Endothelial cell of umbilical vein (primary cell): Measurements from ENCODE around the gene ITGB2. TPM values are rescaled to one million over a fixed set of nuclear protein-coding genes. Genes with fewer than 3 reads are reported as not detected.

ENCODE experiments used
- BruUV-seq: library from RNA; stranded (reverse); fragments of 400-500 nt; replicated peaks from 2 replicates; lab custom pipeline; 2021; lab: Mats Ljungman, UMichigan
- CTCF ChIA-PET: fragments of 300-600, 350-600 bp; sonication (Branson Sonifier 250); formaldehyde crosslinking; loops from one replicate; lab custom pipeline; 2021; ENCODE audit warnings: antibody characterized with exemption, inconsistent platforms; lab: Charles Lee
- POLR2A ChIA-PET: fragments of 300-600, 350-600 bp; sonication (Branson Sonifier 250); formaldehyde crosslinking; loops from one replicate; lab custom pipeline; 2021; ENCODE audit warnings: antibody characterized with exemption, inconsistent platforms; lab: Charles Lee
- DNase-seq: peaks from one replicate; pipeline ENCODE4 v3.0.0-alpha.2; 2011; ENCODE audit warnings: low read depth, low spot score
- FAIRE-seq: peaks from 2 replicates; lab custom pipeline; 2011; peaks lifted over from hg19 to GRCh38; lab: Jason Lieb, UNC
- H2AFZ ChIP-seq: 2 replicates; pipeline ENCODE4 v1.6.0; 2012; ENCODE audit warnings: low read depth, low read length, control low read depth, inconsistent platforms
- H3K27ac ChIP-seq: 2 replicates; pipeline ENCODE4 v1.5.1; 2011; ENCODE audit warnings: low read depth, mild to moderate bottlenecking, control low read depth, low read length, moderate library complexity; ENCODE audit not compliant: insufficient read depth
- H3K27me3 ChIP-seq, 2 experiments: 2 replicates each; pipeline versions ENCODE4 v1.6.0 to v1.6.1; 2011; ENCODE audit warnings: low read length in 2 of 2, mixed read lengths in 1 of 2; ENCODE audit not compliant: control insufficient read depth in 2 of 2, insufficient read depth in 2 of 2
- H3K36me3 ChIP-seq, 2 experiments: 2 replicates in 1 of 2; 3 replicates in 1 of 2; pipeline ENCODE4 v1.5.1; 2011; ENCODE audit warnings: low read length in 2 of 2, mild to moderate bottlenecking in 1 of 2, moderate library complexity in 1 of 2; ENCODE audit not compliant: control insufficient read depth in 2 of 2, insufficient read depth in 2 of 2; ENCODE audit errors: extremely low read depth in 1 of 2
- H3K4me1 ChIP-seq: 3 replicates; pipeline ENCODE4 v1.5.1; 2011; ENCODE audit warnings: mild to moderate bottlenecking, low read length; ENCODE audit not compliant: control insufficient read depth, insufficient read depth; ENCODE audit errors: extremely low read depth
- H3K4me2 ChIP-seq: 2 replicates; pipeline ENCODE4 v1.6.1; 2011; ENCODE audit warnings: low read length, control low read depth, mixed read lengths; ENCODE audit not compliant: insufficient read depth
- H3K4me3 ChIP-seq, 3 experiments: fragments of 200-600 bp in 1 of 3; sonication (generic), shearing (Covaris generic) in 1 of 3; replicated peaks in 1 of 3; 2 replicates each; pipeline ENCODE4 v1.5.1; 2011 to 2016; ENCODE audit warnings: control low read depth in 3 of 3, low read length in 3 of 3, mild to moderate bottlenecking in 2 of 3, inconsistent platforms in 1 of 3, low read depth in 1 of 3, moderate library complexity in 1 of 3; ENCODE audit not compliant: insufficient read depth in 1 of 3
- H3K79me2 ChIP-seq: 2 replicates; pipeline ENCODE4 v1.6.0; 2012; ENCODE audit warnings: low read length, inconsistent platforms; ENCODE audit not compliant: control insufficient read depth, insufficient read depth
- H3K9ac ChIP-seq: replicated peaks from 2 replicates; pipeline ENCODE3; 2011; ENCODE audit warnings: low read length, control low read depth; ENCODE audit not compliant: insufficient read depth; ENCODE audit errors: extremely low read depth
- H3K9me1 ChIP-seq: replicated peaks from 3 replicates; pipeline ENCODE4 v1.6.0; 2011; ENCODE audit warnings: mild to moderate bottlenecking, low read length; ENCODE audit not compliant: control insufficient read depth, insufficient read depth; ENCODE audit errors: extremely low read depth
- H3K9me3 ChIP-seq: replicated peaks from 2 replicates; pipeline ENCODE4 v1.5.1; 2012; ENCODE audit warnings: low read length, inconsistent platforms; ENCODE audit not compliant: control insufficient read depth, insufficient read depth
- H4K20me1 ChIP-seq: replicated peaks from 2 replicates; pipeline ENCODE3; 2011; ENCODE audit warnings: mild to moderate bottlenecking, low read length; ENCODE audit not compliant: control insufficient read depth, insufficient read depth; ENCODE audit errors: extremely low read depth
- CTCF ChIP-seq, 2 donors: IDR thresholded peaks; 1 replicate in 1 of 2; 2 replicates in 1 of 2; pipeline ENCODE4 v1.5.1; 2011; ENCODE audit warnings: low read length in 2 of 2, mild to moderate bottlenecking in 2 of 2, moderate library complexity in 2 of 2, control low read depth in 1 of 2, inconsistent platforms in 1 of 2, low read depth in 1 of 2; ENCODE audit not compliant: insufficient read depth in 1 of 2; ENCODE audit errors: extremely low read depth in 1 of 2
- EZH2 ChIP-seq: IDR thresholded peaks from 2 replicates; pipeline ENCODE4 v1.6.1; 2012; ENCODE audit warnings: borderline replicate concordance, low read depth, mild to moderate bottlenecking, moderate library complexity, low read length, inconsistent platforms; ENCODE audit not compliant: severe bottlenecking
- JUN ChIP-seq: IDR thresholded peaks from 2 replicates; pipeline ENCODE4 v1.6.1; 2011; ENCODE audit warnings: borderline replicate concordance, low read depth; ENCODE audit not compliant: insufficient read length, insufficient read depth
- MYC ChIP-seq: IDR thresholded peaks from one replicate; pipeline ENCODE4 v1.6.1; 2011; ENCODE audit warnings: mild to moderate bottlenecking, low read depth, low read length
- POLR2A ChIP-seq: IDR thresholded peaks from 2 replicates; pipeline ENCODE4 v1.6.1; 2012; ENCODE audit warnings: low read depth, mild to moderate bottlenecking, control low read depth, low read length
- POLR2AphosphoS5 ChIP-seq: IDR thresholded peaks from 2 replicates; pipeline ENCODE4 v1.6.1; 2012; ENCODE audit warnings: low read depth, mild to moderate bottlenecking, control low read depth, low read length, moderate library complexity; ENCODE audit not compliant: insufficient read depth
- dilution Hi-C: fragments of 300-500 bp; cut with MboI; formaldehyde crosslinking; loops from one replicate; pipeline ENCODE4 v1.15.0; 2019; ENCODE audit warnings: low sequenced_read_pairs; ENCODE audit not compliant: extremely low pct_ligation_motif_present
- intact Hi-C: fragments of 100-400 bp; cut with micrococcal nuclease; formaldehyde crosslinking; loops from one replicate; pipeline ENCODE4 v1.10.0; 2022
- polyA plus RNA-seq, 4 experiments: library from polyadenylated mRNA; depleted of rRNA in 3 of 4; stranded (reverse) in 3 of 4; unstranded in 1 of 4; fragments of >200 nt; gene quantifications; 2 replicates each; pipeline versions ENCODE4 v1.2.1 to v1.2.3, GENCODE V29; 2011 to 2012; ENCODE audit warnings: missing spikeins in 1 of 4
- total RNA-seq: library from RNA; stranded (reverse); gene quantifications from 2 replicates; pipeline ENCODE4 v1.2.3, GENCODE V29; 2021
- TF ChIP-seq, protein P1 (sequence below): IDR thresholded peaks from 2 replicates; pipeline ENCODE4 v1.6.1; 2011; ENCODE audit not compliant: insufficient read depth, insufficient read length

The ITGB2 gene
- total and polyA plus RNA-seq, 2 donors (not counting 3 experiments of a cell fraction or from before 2014, with no cell fraction given) = 0.39 to 0.91 TPM

DNA sequence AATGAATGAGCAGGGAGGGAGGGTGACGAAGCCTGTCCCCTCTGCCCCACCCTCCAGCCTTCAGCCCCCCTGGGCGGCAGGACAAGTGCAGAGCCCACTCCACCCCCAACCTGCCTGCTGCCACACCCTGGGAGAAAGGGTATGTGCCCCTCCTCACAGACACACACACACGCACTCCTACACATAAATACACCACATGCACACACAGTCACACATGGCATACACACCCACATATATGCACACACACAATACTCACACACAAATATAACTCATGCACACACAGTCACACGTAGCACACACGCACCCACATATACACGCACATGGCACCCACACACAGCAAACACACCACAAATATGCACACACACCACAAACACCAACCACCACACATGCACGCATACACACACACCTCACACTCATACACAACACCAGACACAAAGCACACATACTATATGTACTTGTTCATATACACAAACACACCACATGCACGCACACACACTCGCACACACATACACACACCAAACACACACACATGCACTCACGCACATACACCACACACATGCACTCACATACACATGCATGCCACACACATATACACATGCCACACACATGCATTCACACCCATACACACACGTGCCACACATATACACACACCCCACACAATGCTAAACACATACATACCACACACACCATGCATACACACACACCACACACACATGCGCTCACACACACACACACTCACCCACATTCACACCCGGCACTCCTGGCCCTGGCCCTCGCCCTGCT lies 16.4 kb downstream of the ITGB2 start:
- no peak overlapping the region for H3K9ac ChIP-seq
- no peak overlapping the region for H2AFZ ChIP-seq
- H3K27me3 ChIP-seq = no peaks in the 10 kb centered on the region
- H3K9me3 ChIP-seq = no peaks in the 10 kb centered on the region
- H3K4me3 ChIP-seq = no peak overlapping the region
- BruUV-seq = no TSS peak
- H3K4me1 ChIP-seq = peaks cover 2% of the 10 kb centered on the region
- H3K36me3 ChIP-seq = no peaks in the 10 kb centered on the region
- H3K27ac ChIP-seq = no peak overlapping the region
- FAIRE-seq = no peak
- dilution Hi-C loops = no loop called here
- POLR2A ChIA-PET = no interaction called here
- H3K79me2 ChIP-seq = no peaks in the 10 kb centered on the region
- CTCF ChIA-PET = interaction anchor here (0.6 kb wide), 1 partner anchor 12 kb away, joined by 3 read pairs; no protein-coding TSS in a partner anchor
- no peaks in the 10 kb centered on the region for H4K20me1 ChIP-seq
- no peaks in the 10 kb centered on the region for H3K9me1 ChIP-seq
- no peak for DNase-seq
- intact Hi-C loops = no loop called here
- no peak overlapping the region for H3K4me2 ChIP-seq
- TF ChIP-seq POLR2A = no peak
- no peak for TF ChIP-seq JUN
- TF ChIP-seq, protein P1, sequence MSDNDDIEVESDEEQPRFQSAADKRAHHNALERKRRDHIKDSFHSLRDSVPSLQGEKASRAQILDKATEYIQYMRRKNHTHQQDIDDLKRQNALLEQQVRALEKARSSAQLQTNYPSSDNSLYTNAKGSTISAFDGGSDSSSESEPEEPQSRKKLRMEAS = no peak
- no peak for TF ChIP-seq EZH2
- no peak for TF ChIP-seq MYC
- no peak for TF ChIP-seq POLR2AphosphoS5
- no peak for TF ChIP-seq CTCF (IDR thresholded peaks at IDR 0.05; ENCODE audit: extremely low read depth in 1 of 2, insufficient read depth in 1 of 2, low read depth in 1 of 2, low read length in 2 of 2)
